HG03196 (cell line): ENCODE results near the gene EXOC3L2.

Source experiments
- ATAC-seq: cut with Tn5 transposase; IDR thresholded peaks from one replicate; pipeline ENCODE4 v1.9.1; 2021; ENCODE audit not compliant: unreplicated experiment

EXOC3L2 gene

DNA sequence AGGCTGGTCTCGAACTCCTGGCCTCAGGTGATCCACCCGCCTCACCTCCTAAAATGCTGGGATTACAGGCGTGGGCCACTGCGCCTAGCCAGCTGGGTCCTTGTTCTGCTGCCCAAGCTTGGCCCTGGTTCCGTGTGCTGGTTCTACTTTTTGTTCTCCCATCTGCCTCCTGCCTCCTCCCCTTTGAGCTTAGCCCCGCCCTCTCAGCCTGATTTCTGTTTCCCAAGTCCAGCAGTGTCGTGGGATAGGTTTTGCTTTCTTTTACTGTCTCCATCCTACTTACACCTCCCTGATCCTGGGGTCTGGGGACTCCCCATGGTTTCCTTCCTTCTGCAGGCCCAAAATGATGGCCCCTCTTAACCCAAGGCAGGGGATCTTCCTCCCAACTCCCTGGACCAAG is 64.3 kb downstream of the EXOC3L2 start:
- ATAC-seq = no peak

DNA sequence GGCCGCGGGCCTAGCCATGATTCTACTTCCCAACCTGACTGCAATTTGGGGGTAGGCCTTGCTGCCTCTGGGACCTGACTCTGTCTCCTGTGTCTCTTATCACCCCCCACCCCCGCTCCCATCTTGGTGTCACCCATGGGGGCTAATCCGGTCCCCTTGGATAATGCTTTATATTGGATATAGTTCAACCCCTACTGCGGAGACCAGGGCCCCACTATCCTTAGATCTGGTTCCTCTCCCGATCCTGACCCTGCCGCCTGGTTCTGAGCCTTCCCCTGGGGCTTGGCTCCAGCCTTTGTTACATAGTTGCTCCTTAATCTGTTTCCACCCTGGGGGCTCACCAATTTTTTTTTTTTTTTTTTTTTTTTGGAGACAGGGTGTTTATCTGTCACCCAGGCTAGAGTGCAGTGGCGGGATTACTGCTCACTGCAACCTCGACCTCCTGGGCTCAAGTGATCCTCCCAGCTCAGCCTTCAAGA is 65.3 kb downstream of the EXOC3L2 start:
- no peak for ATAC-seq

DNA sequence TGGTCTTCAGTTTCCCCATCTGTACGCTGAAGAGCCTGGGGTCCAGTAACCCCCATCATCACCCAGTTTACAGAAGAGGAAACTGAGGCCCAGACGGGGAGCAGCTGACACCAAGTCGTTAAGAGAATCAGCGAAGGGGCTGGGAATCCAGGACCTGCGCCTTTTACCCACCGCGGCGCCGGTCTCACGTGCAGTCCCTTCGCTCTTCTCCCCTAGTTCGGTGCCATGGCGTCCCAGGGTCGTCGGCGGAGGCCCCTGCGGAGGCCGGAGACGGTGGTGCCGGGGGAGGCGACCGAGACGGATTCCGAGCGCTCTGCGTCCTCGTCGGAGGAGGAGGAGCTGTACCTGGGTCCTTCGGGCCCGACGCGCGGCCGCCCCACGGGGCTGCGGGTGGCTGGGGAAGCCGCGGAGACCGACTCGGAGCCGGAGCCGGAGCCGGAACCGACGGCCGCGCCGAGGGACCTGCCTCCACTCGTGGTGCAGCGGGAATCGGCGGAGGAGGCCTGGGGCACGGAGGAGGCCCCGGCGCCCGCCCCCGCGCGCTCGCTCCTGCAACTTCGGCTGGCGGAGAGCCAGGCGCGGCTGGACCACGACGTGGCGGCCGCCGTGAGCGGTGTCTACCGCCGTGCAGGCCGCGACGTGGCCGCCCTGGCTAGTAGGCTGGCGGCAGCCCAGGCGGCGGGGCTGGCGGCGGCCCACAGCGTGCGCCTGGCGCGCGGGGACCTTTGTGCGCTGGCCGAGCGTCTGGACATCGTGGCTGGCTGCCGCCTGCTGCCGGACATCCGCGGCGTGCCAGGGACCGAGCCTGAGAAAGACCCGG is 65.9 kb downstream of the EXOC3L2 start:
- no peak for ATAC-seq

DNA sequence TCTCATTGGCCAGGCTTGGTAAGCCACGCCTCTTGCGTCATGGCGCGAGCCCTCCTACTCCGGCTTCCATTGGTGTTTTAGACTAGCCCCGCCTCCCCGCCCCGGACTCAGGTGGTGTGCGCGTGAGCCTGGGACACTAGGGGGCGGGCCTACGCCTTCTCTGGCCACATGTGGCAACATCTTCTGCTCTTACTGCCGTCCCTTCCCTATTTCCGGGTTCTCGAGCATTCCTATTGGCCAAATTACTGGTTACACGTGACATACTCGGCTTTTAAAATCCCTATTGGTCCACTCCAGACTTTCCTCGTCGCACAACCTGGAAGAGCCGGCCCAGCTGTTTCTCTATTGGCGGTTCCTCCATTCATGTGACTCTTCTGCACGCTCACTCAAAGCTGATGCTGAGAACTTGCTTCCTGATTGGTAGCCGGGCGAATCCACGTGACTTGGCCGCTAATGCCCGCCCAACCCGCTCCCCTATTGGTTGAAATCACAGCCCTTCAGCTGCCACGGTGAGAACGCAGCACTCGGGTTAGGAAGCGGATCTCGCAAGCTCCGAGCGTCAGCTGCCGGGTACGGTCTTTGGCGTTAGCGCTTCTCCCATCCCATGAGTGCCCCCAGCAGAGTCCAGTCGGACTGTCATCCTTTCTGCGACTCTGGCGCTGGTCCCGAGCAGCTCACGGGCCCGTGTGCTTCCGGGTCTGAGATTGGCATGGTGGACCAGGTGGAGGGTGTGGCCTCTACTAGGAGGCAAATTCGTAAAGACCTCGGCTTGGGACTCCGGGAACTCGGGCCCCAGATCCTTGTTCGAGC is 66.7 kb downstream of the EXOC3L2 start, which contains the start of gene BLOC1S3:
BLOC1S3 (plus strand) TSS at position 523 of the 810 bp plus-strand sequence. CDS start 513 bp downstream, outside the sequence.
- ATAC-seq = peak; percentile 80

DNA sequence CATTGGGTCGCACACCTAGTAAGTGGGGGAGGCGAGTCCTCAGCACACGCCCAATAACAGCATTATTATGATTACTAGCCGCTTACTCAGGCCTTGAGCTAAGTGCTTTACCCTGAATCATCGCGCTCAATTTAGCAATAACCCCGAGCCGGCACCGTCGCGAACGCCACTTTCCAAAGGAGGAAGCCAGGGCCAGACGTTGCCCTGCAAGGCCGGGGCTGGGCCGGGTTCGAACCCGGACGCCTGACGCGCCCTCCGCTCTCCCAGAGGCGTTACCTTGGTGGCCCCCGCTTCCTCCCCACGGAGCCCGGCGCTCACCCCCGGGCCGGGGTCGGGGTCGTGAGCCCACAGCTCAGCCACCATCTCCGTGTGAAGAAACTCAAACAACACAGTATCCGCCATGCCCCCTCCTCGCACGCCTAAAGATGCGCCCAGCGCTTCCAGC is 67.4 kb downstream of the EXOC3L2 start, which contains the start of gene TRAPPC6A:
TRAPPC6A (minus strand) TSS at position 421 of the 445 bp plus-strand sequence; CDS start at position 402, 19 bp downstream.
- no peak for ATAC-seq

DNA sequence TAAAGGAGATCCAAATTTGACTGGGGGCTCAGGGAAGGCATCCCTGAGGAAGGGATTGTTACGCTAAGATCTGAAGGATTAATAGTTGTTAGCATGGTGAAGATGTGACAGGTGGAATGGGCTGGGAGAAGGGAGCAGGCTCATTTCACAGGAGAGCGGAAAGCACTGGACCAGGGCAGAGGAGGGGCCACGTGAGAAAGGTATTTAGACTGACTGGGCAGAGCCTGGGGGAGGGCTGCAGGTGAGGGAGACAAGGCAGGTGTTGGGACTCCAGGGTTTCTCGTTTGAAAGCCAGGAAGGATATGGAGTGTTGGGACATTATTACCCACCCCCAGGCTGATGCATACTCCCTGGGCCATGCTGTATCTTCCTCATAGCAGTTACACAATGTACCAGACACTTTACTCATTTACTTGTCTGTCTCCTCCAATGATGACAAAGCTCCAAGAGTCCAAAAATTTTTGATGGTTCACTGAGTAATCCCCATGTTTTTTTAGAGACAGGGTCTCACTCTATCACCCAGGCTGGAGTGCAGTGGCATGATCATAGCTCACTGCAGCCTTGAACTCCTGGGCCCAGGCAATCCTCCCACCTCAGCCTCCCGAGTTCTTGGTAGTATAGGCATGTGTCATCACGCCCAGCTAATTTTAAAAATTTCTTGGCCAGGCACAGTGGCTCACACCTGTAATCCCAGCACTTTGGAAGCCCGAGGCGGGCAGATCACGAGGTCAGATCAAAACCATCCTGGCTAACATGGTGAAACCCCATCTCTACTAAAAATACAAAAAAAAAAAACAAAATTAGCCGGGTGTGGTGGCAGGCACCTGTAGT is 69.5 kb downstream of the EXOC3L2 start:
- no peak for ATAC-seq

DNA sequence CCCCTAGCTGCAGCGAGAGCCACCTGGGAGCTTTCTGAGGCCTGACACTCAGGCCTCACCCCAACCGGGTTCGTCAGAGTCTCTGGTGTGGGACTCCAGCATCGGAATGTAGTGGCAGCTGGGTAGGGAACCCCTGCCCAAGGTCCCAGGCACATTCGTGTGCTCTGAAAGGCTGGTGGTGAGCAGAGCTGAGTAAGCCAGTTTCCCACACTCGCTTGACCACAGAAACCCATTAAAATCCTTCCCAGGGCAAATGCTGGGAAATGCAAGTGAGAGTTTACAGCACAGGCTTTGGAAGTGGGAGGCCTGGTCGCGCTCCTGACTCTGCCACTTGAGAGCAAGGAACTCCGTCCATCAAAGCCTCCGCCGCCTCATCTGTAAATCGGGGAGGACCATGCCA is 71.4 kb downstream of the EXOC3L2 start:
- no peak for ATAC-seq

DNA sequence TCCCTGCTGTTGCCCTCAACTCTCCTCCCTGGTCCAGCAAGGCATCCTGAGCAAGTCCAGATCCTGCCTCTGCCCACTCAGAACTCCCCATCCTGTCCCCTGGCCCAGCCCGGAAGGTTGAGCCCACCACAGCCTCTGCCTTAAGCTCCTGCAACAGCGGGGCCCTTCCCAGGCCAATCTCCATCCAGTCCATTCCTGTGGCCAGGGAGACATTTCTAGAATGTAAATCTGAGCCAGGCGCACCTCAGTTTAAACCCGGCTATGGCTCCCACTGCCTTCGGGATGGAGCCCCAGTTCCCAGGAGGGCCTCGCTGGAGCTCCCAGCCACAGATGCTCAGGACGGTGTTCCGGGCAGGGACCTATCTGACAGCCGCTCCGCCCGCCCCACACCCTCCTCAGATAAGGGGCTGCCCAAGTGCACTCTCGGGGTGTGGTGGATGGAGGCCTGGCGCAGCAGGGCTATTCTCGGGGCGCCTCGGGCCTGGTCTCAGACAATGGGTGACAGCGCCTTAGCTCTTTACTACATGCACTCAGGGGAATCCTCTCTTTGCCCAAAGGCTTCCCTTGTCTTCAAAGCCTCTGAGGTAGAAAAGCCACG is 72.5 kb downstream of the EXOC3L2 start:
- no peak for ATAC-seq

DNA sequence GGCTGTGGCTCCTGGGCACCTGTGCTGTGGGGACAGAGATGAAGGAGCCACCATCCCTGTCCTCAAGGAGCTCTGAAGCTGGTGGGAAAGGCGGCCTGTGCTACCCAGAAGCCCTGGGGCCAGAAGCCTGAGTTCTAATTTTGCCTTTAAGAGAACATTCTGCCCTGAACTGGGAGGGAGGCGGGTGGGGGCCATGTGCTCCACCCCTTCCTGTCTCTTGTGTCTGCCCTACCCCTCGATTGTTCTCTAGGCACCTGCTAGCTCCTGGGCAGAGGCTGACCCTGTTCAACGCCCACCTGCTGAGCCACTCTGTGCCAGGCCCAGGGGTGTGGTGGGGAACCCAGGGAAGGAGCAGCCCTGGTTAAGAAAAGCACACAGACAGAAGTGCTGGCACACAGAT is 73.0 kb downstream of the EXOC3L2 start:
- ATAC-seq = no peak

DNA sequence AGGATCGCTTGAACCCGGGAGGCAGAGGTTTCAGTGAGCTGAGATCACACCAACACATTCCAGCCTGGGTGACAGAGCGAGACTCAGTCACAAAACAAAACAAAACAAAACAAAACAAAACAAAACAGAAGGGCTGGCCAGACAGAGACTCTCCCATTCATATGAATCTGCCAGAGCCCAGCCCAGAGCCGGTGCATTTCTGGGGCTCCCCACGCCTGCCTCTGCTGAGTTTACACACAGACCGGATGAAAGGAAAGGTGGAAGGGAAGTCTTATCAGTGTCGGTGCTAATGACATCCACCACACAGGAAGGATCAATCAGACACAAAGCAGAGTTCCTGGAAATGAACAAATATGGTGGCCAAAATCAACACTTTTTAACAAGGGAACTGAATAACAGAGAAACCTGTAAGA is 74.0 kb downstream of the EXOC3L2 start:
- ATAC-seq = no peak

DNA sequence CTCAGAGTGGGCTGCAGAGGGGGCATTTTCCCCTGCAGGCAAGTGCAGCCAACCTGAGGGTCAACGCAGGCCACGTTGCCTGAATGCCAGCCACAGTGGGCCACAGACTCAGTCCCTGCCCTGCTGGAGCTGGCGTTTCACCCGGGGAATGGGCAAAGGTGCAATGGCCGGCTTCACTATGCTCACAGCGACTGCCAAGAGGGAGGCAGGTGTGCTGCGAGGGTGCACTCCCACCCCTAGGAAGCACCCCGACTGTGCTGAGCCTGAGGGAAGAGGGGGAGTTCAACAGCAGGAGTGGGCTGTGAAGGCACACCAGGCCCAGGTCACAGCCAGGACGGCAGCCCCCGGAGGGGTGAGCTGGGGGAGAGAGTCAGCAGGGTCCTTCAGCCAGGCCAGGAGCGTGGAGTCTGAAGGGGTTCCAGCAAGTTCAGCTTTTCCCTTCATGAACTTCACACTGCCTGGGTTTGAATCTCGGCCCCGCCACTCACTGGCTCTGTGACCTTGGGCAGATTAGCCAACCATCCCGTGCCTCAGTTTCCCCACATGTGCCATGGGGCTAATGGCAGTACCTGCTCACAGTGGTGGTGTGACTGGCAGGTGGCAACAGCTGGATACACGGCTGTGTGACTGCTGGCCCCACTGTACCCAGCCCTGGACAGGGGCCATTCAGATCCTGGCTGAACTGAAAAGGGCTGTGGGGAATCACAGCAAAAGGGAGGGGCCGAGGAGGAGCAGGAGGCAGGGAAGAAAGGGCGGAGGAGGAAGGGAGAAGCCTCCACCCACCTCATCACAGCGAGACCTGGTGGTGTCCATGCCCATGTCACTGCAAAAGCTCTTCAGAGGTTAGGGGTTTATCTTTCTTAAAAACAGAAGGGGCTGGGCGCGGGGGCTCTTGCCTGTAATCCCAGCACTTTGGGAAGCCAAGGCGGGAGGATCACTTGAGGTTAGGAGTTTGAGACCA is 74.8 kb downstream of the EXOC3L2 start:
- no peak for ATAC-seq

DNA sequence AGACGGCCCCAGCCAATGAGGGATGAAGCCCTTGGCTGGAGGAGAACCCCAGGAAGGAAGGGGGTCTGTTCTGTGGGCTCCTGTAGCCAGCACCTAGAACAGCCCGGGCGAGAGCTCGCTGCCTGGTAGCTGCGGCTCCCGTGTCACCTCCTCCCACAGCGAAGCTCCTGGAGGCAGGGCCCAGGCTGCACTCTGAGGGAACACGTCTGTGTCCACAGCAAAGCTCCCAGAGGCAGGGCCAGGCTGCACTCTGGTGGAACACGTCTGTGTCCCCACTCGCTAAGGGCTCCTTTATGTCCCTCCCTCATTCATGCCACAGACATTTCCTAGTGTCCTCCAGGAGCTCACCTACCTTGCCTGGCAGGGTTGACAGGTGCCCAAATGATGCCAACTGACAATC is 75.6 kb downstream of the EXOC3L2 start:
- no peak for ATAC-seq

DNA sequence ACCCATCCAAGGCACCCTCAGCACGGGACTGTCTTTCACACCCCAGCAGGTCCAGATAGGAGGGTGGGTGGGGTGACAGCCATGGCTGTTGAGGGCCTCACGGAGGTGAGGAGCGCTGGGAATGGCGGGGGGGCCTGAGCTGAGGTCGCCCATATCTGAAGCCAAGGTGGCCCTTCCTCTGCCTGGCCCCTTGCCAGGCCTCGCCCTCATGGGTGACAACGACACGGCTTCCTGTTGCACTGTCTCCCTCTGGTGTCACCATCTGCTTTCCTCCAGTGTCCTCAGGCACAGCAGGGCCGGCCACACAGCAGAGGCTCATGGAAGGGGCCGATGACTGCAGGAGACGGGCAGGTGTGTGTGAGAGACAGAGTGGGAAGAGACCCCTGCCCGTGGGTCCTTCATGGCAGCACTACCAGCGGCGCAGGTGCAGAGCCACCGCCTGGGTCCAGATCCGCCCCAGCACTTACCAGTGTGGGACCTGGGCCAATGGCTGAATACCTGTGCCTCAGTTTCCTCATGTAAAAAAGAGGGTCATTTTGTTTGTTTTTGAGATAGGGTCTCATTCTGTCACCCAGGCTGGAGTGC is 76.3 kb downstream of the EXOC3L2 start:
- no peak for ATAC-seq

DNA sequence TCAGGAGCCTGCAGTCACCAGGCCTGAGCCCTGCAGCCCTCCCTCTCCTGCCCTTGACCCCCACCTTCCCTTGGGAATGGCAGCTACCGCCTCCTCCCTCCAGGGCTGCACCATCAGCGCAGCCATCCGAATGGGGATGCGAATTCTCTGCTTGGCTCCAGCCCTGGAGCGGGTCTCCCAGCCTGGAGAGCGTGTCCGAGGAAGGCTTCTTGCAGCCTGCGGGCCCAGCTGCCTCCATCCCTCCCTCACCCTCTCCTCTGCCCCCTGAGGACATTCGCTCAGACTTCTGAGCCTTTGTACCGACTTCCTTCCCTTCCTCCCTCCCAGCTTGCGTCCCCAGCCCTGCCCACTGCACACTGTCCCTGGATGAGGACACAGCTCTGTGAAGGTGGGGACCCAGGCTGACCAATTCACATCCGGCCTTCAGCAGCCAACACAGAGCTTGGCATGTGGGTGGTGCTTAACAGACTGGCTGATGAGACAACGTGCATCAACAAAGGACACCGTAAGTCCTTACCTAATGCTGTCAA is 78.4 kb downstream of the EXOC3L2 start:
- no peak for ATAC-seq

DNA sequence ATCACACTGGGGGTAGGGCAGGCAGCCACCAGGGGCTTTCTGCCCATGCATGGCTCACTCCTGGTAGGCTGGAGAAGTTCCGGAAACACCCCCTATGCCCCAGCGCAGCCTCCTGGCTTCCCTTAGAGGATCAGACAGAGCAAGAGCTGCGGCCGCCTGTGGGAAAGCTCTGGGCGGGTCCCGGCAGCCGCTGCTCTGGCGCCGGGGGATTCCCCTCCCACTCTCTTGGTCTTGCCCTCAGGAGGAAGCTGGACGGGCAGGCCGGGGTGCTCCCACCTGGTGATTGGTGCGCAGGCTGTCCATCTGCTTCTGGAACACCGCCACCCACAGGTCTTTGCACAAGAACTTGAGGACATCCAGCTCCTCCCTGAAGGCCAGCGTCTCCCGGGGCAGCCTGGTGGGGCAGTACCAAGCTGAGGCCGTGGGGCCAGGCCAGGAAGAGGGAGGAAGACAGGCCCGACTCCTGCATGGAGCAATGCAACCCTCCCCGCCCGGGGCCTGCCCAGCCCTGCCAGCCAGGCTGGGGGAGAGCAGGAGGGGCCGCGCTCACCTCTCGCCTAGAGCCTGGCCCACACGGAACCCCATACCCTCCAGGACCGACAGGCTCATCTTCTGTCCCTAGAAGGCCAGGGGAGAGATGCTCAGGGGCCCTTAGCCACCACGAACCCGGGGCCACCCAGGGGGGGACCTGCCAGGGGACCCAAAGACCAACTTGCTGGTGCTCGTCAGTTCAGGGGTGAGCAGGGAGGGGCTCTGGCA is 80.5 kb downstream of the EXOC3L2 start:
- ATAC-seq = peak; percentile 54

DNA sequence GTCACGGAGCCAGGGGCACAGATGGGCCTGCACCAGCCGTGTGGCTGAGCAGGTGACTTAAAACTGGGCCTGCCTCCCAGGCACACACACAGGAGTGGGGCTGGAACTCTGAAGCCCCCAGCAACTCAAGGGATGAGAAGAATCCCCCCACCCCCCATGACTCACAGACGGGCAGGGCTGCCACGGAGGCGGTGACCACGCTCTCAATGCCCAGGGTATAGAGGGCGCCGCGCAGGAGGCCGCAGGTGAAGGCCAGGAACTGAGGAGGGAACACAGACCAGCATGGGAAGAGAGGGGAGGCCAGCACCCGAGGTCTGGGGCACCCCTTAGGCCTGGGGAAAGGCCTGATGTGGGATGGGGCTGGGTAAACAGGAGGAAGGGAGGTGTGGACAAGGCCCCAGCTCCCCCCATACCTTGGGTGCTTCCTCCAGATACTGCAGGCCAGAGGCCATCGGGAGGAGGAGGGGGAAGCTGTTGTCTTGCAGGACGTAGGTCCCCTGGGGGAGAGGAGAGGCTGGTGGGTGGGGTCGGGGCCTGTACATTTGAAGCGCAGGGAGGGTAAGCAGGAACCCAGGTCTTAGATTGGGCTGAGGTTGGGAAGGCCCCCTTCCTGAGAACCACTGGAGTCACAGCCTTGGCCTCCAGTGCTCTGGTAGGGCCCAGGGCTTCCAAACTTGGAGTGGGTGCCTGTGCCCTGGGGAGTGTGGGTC is 81.3 kb downstream of the EXOC3L2 start:
- peak; percentile 15 for ATAC-seq

DNA sequence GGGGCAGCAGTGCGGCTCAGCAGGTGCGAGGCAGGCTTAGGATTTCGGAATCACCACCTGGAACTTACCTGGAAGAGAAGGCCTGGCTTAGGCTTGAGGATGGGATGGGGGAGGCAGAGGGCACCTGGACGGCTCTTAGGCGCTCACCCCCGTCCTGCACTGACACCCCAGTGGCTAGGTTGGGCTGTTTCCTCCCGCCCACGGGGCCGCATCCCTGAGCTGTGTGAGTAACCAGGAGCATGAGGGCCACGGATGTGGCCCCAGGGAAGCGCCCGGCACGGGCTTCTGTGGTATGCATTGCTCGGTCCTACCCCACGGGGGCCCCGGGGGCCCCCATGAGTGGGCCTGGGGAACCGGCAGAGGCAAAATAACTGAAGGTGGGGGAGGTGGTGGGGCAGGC is 82.1 kb downstream of the EXOC3L2 start:
- ATAC-seq = no peak
